Fibroblast of lung (primary cell): ENCODE measurements around the gene CCNK.

Source experiments
- EZH2 ChIP-seq: IDR thresholded peaks from 2 replicates; pipeline ENCODE4 v1.5.1; 2012; ENCODE audit warnings: low read length, control low read depth, mild to moderate bottlenecking; ENCODE audit errors: missing control alignments
- TF ChIP-seq, protein P1 (sequence below), 2 donors: IDR thresholded peaks in 1 of 2; conservative IDR thresholded peaks in 1 of 2; 1 replicate in 1 of 2; 2 replicates in 1 of 2; pipeline ENCODE4 v1.5.1; 2011 to 2012; ENCODE audit warnings: low read length in 2 of 2, control low read depth in 1 of 2, inconsistent platforms in 1 of 2, low read depth in 1 of 2, mild to moderate bottlenecking in 1 of 2

DNA sequence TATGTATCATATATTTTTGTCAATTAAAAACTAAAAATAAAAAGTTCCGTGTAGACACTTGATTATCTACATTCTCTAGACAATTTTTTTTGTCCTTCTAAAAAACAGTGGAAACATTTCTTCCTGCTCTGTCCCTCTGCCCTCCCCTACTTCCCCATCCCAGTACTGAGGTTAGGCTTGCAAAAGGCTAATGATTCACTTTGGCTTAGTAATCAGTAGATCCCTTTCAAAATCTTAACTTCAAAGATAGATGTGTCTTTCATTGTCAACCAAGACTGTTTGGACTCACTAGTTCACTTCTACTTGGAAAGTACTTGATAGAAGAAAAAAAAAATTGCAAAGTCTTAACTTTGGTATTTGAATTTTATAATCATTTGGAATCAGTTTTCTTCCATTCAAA is 4.3 kb upstream of the CCNK start:
- TF ChIP-seq, protein P1, sequence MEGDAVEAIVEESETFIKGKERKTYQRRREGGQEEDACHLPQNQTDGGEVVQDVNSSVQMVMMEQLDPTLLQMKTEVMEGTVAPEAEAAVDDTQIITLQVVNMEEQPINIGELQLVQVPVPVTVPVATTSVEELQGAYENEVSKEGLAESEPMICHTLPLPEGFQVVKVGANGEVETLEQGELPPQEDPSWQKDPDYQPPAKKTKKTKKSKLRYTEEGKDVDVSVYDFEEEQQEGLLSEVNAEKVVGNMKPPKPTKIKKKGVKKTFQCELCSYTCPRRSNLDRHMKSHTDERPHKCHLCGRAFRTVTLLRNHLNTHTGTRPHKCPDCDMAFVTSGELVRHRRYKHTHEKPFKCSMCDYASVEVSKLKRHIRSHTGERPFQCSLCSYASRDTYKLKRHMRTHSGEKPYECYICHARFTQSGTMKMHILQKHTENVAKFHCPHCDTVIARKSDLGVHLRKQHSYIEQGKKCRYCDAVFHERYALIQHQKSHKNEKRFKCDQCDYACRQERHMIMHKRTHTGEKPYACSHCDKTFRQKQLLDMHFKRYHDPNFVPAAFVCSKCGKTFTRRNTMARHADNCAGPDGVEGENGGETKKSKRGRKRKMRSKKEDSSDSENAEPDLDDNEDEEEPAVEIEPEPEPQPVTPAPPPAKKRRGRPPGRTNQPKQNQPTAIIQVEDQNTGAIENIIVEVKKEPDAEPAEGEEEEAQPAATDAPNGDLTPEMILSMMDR (conservative IDR thresholded peaks at IDR 0.05 in 1 of 2, IDR thresholded peaks at IDR 0.05 in 1 of 2; ENCODE audit: low read depth in 1 of 2, low read length in 2 of 2), result no peak
- no peak for TF ChIP-seq EZH2
